Uterus (tissue), 2 donors: ENCODE measurements around the gene EML6.

Source experiments
- CTCF ChIP-seq, 4 experiments: fragments of 200-600 bp in 2 of 4; fragments of 450-650 bp in 2 of 4; sonication (generic) in 2 of 4; IDR thresholded peaks; one replicate each; pipeline ENCODE4 v1.5.1; 2016 to 2019; ENCODE audit warnings: antibody characterized with exemption in 4 of 4, mild to moderate bottlenecking in 2 of 4, moderate library complexity in 1 of 4
- POLR2A ChIP-seq, 2 donors: fragments of 450-650 bp; IDR thresholded peaks; one replicate each; pipeline ENCODE4 v1.6.1; 2016; ENCODE audit warnings: antibody characterized with exemption in 2 of 2, mild to moderate bottlenecking in 1 of 2, moderate library complexity in 1 of 2

- TF ChIP-seq CTCF (IDR thresholded peaks at IDR 0.05) (no peak), POLR2A (IDR thresholded peaks at IDR 0.05) (no peak)
Observed at GRCh38 chr2:54758951-54759350, 35.5 kb downstream of the EML6 start.
